Upper lobe of left lung (tissue), 6 donors: ENCODE data around the gene CXCL3. TPM values are rescaled to one million over a fixed set of nuclear protein-coding genes. Genes with fewer than 3 reads are reported as not detected.

Experiments
- ATAC-seq, 2 donors: fragments of 200-7000 bp; cut with Tn5 transposase; one replicate each; pipeline ENCODE4 v1.9.1; 2022; ENCODE audit warnings: mild to moderate bottlenecking in 2 of 2, moderate library complexity in 2 of 2; ENCODE audit not compliant: low FRiP score in 2 of 2
- DNase-seq, 2 donors: peaks; one replicate each; pipeline ENCODE4 v3.0.0-alpha.2; 2019 to 2020
- H3K27ac ChIP-seq, 4 donors: fragments of 200-600 bp; sonication (generic); one replicate each; pipeline ENCODE4 v1.5.1; 2016 to 2019
- H3K27me3 ChIP-seq, 4 donors: fragments of 200-600 bp; sonication (generic); one replicate each; pipeline ENCODE4 v1.5.1; 2017 to 2019
- H3K36me3 ChIP-seq, 4 donors: fragments of 200-600 bp; sonication (generic); one replicate each; pipeline ENCODE4 v1.5.1; 2016 to 2019
- H3K4me1 ChIP-seq, 4 donors: fragments of 200-600 bp; sonication (generic); one replicate each; pipeline ENCODE4 v1.5.1; 2018 to 2019
- H3K4me3 ChIP-seq, 4 donors: fragments of 200-600 bp; sonication (generic); one replicate each; pipeline ENCODE4 v1.5.1; 2017 to 2019; ENCODE audit warnings: mild to moderate bottlenecking in 2 of 4, moderate library complexity in 1 of 4
- H3K9me3 ChIP-seq, 4 donors: fragments of 200-600 bp; sonication (generic); one replicate each; pipeline ENCODE4 v1.5.1; 2018 to 2019
- EP300 ChIP-seq, 4 donors: sonication (generic); formaldehyde crosslinking; IDR thresholded peaks; one replicate each; pipeline ENCODE4 v1.5.1; 2017; ENCODE audit warnings: antibody characterized with exemption in 4 of 4, control low read depth in 2 of 4
- POLR2A ChIP-seq, 4 donors: fragments of 450-650 bp; IDR thresholded peaks; one replicate each; pipeline ENCODE4 v1.5.1; 2016 to 2017; ENCODE audit warnings: antibody characterized with exemption in 4 of 4, mild to moderate bottlenecking in 2 of 4
- POLR2AphosphoS5 ChIP-seq, 2 donors: sonication (generic); formaldehyde crosslinking; IDR thresholded peaks; one replicate each; pipeline ENCODE4 v1.5.1; 2017; ENCODE audit warnings: antibody characterized with exemption in 2 of 2
- WGBS, 2 donors: methylation state at CpG; one replicate each; pipeline ENCODE4 v1.1.5; 2017 to 2018; 5-methylcytosine and 5-hydroxymethylcytosine counted together
- total RNA-seq, 6 donors: library from RNA; depleted of rRNA in 4 of 6; stranded (reverse); fragments of >200 nt in 4 of 6; gene quantifications; one replicate each; pipeline versions ENCODE4 v1.1.0 to v1.2.1, GENCODE V29; 2016 to 2021
- TF ChIP-seq, protein P1 (sequence below), 6 experiments: fragments of 450-650 bp in 4 of 6; fragments of 200-600 bp in 2 of 6; sonication (generic) in 2 of 6; IDR thresholded peaks; one replicate each; pipeline ENCODE4 v1.5.1; 2016 to 2019; ENCODE audit warnings: antibody characterized with exemption in 6 of 6
- donor health status: DM: no; HTN: no; CAD: no; lungs with moderate emphysema.
- donor health status: DM: no; HTN: yes; CAD: no; lungs with severe emphysema.

Gene CXCL3
- total RNA-seq, 6 donors from 2014 or later = 10.0 to 22.4 (median 16.4) TPM

GRCh38 chr4:74067586-74067985, 29.1 kb upstream of the CXCL3 start:
- no peaks in the 10 kb centered on the region for H3K4me1 ChIP-seq
- no peak overlapping the region for H3K27ac ChIP-seq
- H3K4me3 ChIP-seq = no peak overlapping the region
- ATAC-seq (no peak), DNase-seq (no peak)
- no peaks in the 10 kb centered on the region for H3K36me3 ChIP-seq
- H3K9me3 ChIP-seq = no peaks in the 10 kb centered on the region
- H3K27me3 ChIP-seq = no peaks in the 10 kb centered on the region
- no peak for TF ChIP-seq POLR2A (IDR thresholded peaks at IDR 0.05)
- TF ChIP-seq, protein P1, sequence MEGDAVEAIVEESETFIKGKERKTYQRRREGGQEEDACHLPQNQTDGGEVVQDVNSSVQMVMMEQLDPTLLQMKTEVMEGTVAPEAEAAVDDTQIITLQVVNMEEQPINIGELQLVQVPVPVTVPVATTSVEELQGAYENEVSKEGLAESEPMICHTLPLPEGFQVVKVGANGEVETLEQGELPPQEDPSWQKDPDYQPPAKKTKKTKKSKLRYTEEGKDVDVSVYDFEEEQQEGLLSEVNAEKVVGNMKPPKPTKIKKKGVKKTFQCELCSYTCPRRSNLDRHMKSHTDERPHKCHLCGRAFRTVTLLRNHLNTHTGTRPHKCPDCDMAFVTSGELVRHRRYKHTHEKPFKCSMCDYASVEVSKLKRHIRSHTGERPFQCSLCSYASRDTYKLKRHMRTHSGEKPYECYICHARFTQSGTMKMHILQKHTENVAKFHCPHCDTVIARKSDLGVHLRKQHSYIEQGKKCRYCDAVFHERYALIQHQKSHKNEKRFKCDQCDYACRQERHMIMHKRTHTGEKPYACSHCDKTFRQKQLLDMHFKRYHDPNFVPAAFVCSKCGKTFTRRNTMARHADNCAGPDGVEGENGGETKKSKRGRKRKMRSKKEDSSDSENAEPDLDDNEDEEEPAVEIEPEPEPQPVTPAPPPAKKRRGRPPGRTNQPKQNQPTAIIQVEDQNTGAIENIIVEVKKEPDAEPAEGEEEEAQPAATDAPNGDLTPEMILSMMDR (IDR thresholded peaks at IDR 0.05) = no peak
- TF ChIP-seq EP300 (IDR thresholded peaks at IDR 0.05) = no peak
- no peak for TF ChIP-seq POLR2AphosphoS5 (IDR thresholded peaks at IDR 0.05)

DNA sequence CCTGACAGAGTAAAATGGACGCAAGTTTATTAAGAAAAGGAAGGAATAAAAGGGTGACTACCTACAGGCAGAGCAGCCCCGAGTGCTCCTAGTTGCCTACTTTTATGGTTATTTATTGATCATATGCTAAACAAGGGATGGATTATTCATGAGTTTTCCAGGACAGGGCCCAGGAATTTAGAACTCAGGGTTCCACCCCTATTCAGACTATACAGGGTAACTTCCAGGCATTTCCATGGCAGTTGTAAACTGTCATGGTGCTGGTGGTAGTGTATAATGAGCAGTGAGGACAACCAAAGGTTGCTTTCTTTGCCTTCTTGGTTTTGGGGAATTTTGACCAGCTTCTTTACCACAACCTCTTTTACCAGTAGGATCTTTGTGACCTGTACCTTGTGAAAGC, 27.7 kb upstream of the CXCL3 start:
- H3K27me3 ChIP-seq = no peaks in the 10 kb centered on the region
- no peaks in the 10 kb centered on the region for H3K36me3 ChIP-seq
- DNase-seq (no peak), ATAC-seq (no peak)
- no peak overlapping the region for H3K4me3 ChIP-seq
- no peak overlapping the region for H3K27ac ChIP-seq
- no peak for TF ChIP-seq POLR2A (IDR thresholded peaks at IDR 0.05)
- TF ChIP-seq, protein P1 (IDR thresholded peaks at IDR 0.05) = no peak
- no peak for TF ChIP-seq POLR2AphosphoS5 (IDR thresholded peaks at IDR 0.05)
- TF ChIP-seq EP300 (IDR thresholded peaks at IDR 0.05) = no peak
- no peaks in the 10 kb centered on the region for H3K9me3 ChIP-seq
- H3K4me1 ChIP-seq = no peaks in the 10 kb centered on the region
- WGBS, 2 donors = 81 to 87% methylated on average over 2 of the region's 2 CpGs

DNA sequence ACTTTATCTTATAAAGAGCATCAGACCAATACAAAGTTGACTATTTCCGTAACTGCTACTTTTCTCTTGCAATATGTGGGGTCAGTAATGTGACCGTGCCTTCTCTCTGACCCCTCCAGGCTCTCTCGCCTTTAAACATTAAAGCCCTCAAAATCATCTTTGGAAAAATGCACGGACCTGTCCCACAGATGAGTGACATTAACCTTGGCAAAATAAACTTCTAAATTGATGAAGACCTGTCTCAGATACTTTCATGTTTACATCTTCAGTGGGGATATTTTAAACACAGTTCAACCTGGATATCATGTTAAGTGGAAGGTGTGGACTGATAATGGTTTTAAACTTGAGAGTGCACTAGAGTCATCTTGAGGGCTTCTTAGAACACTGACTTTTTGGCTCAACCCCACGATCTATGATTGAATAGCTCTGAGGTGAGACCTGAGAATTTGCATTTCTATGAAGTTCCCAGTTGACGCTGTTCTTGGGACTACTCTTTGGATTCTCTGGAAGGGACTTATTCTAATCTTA, 26.7 kb upstream of the CXCL3 start:
- Histone ChIP-seq H3K9me3 (no peaks in the 10 kb centered on the region), H3K27me3 (no peaks in the 10 kb centered on the region), H3K4me1 (no peaks in the 10 kb centered on the region), H3K27ac (no peak overlapping the region), H3K36me3 (no peaks in the 10 kb centered on the region), H3K4me3 (no peak overlapping the region)
- no peak for DNase-seq
- no peak for ATAC-seq
- 72 to 73% methylated on average over 6 of the region's 6 CpGs for WGBS, 2 donors
- TF ChIP-seq POLR2A (IDR thresholded peaks at IDR 0.05) (no peak), POLR2AphosphoS5 (IDR thresholded peaks at IDR 0.05) (no peak), EP300 (IDR thresholded peaks at IDR 0.05) (no peak)
- TF ChIP-seq, protein P1 (IDR thresholded peaks at IDR 0.05) = no peak

DNA sequence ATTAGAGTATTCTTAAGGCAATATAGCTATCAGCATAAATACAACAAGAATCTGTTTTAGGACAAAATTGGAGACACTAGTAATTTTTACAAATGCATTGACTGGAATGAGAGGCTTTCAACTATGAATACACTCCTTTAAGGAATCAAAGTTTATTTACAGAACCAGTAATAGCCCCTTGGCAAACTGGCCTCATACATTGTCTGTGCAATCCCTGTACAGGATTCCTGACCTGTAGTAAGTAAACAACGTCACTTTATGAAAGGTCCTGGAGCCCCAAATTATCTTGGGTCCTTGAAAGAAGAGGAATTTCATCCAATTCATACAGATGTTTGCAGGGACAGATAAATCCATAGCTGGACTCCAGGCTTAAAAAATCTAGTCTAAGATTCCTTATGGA, 25.4 kb upstream of the CXCL3 start:
- no peak overlapping the region for H3K4me3 ChIP-seq
- ATAC-seq = no peak
- no peak for DNase-seq
- TF ChIP-seq EP300 (IDR thresholded peaks at IDR 0.05) (no peak), POLR2AphosphoS5 (IDR thresholded peaks at IDR 0.05) (no peak), POLR2A (IDR thresholded peaks at IDR 0.05) (no peak)
- TF ChIP-seq, protein P1 (IDR thresholded peaks at IDR 0.05) = no peak
- WGBS, 2 donors = 47 to 63% methylated on average over 1 of the region's 1 CpG
- H3K27ac ChIP-seq = no peak overlapping the region
- H3K27me3 ChIP-seq = no peaks in the 10 kb centered on the region
- H3K36me3 ChIP-seq = no peaks in the 10 kb centered on the region
- no peaks in the 10 kb centered on the region for H3K9me3 ChIP-seq
- H3K4me1 ChIP-seq = no peaks in the 10 kb centered on the region

- Histone ChIP-seq H3K27me3 (no peaks in the 10 kb centered on the region), H3K27ac (no peak overlapping the region), H3K9me3 (no peaks in the 10 kb centered on the region), H3K4me3 (no peak overlapping the region), H3K36me3 (no peaks in the 10 kb centered on the region), H3K4me1 (no peaks in the 10 kb centered on the region)
- TF ChIP-seq POLR2A (IDR thresholded peaks at IDR 0.05) (no peak), POLR2AphosphoS5 (IDR thresholded peaks at IDR 0.05) (no peak), EP300 (IDR thresholded peaks at IDR 0.05) (no peak)
- TF ChIP-seq, protein P1 (IDR thresholded peaks at IDR 0.05) = no peak
- DNase-seq (no peak), ATAC-seq (no peak)
Observed at GRCh38 chr4:74062953-74063352, 24.5 kb upstream of the CXCL3 start.
